Left lobe of liver (tissue), 2 donors: Measurements from ENCODE around the gene KHSRP. TPM values are rescaled to one million over a fixed set of nuclear protein-coding genes. Genes with fewer than 3 reads are reported as not detected.

ENCODE experiments used
- ATAC-seq: fragments of 200-7000 bp; cut with Tn5 transposase; one replicate; pipeline ENCODE4 v1.9.1; 2020; ENCODE audit warnings: mild to moderate bottlenecking, moderate library complexity
- DNase-seq: peaks from one replicate; pipeline ENCODE4 v3.0.0-alpha.2; 2020; ENCODE audit warnings: low spot score
- total RNA-seq: library from RNA; stranded (reverse); gene quantifications from one replicate; pipeline ENCODE4 v1.2.1, GENCODE V29; 2021
- donor health status: DM: no; HTN: no; CAD: no; lungs with moderate emphysema.
- donor health status: DM: no; HTN: yes; CAD: no.

The KHSRP gene, protein sequence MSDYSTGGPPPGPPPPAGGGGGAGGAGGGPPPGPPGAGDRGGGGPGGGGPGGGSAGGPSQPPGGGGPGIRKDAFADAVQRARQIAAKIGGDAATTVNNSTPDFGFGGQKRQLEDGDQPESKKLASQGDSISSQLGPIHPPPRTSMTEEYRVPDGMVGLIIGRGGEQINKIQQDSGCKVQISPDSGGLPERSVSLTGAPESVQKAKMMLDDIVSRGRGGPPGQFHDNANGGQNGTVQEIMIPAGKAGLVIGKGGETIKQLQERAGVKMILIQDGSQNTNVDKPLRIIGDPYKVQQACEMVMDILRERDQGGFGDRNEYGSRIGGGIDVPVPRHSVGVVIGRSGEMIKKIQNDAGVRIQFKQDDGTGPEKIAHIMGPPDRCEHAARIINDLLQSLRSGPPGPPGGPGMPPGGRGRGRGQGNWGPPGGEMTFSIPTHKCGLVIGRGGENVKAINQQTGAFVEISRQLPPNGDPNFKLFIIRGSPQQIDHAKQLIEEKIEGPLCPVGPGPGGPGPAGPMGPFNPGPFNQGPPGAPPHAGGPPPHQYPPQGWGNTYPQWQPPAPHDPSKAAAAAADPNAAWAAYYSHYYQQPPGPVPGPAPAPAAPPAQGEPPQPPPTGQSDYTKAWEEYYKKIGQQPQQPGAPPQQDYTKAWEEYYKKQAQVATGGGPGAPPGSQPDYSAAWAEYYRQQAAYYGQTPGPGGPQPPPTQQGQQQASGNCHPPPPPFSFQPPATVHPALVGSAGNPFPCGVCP
- 75.1 TPM for total RNA-seq

DNA sequence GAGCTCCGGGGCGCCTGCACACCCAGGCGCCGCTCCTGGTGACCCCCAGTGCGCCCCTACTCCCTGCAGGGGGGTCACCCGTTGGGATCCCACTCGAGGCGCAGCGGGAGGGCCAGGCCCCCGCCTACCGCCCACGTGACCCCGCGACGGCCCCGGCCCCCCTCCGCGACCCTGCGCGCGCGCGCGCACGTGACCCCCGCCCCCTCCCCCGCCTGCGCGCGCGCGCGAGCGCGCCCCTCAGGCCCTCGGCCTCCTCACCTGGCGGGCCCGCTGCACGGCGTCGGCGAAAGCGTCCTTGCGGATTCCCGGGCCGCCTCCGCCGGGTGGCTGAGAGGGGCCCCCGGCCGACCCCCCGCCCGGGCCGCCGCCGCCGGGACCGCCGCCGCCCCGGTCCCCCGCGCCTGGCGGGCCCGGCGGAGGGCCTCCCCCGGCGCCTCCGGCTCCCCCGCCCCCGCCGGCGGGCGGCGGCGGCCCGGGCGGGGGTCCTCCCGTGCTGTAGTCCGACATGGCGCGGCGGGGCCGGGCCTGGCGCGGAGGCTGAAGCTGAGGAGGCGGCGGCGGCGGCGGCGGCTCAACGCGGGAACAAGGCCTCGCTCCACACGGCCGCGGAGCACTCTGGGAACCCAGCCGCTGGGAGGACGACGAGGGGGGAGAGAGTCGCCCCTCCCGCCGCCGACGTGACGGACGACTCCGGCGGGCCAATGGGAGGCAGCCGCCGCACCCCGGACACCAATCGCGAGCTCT is at the start of gene KHSRP:
KHSRP (minus strand) TSS at position 617 of the 744 bp plus-strand sequence; CDS start at position 507, 110 bp downstream.
- DNase-seq = peak; percentile 50
- no peak for ATAC-seq

DNA sequence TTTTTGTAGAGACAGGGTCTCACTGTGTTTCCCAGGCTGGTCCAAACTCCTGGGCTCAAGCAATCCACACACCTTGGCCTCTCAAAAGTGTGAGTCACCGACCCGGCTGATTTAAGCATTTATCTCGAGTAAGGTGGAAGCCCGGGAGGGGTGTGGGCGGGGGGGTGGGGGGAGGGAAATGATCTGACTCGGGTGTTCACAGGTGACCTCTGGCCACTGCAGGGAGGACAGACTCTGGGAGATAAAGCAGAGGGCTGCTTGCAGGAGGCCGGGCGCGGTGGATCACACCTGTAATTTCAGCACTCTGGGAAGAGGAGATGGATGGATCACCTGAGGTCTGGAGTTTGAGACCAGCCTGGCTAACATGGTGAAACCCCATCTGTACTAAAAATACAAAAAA is 49.0 kb upstream of the KHSRP start:
- no peak for DNase-seq

DNA sequence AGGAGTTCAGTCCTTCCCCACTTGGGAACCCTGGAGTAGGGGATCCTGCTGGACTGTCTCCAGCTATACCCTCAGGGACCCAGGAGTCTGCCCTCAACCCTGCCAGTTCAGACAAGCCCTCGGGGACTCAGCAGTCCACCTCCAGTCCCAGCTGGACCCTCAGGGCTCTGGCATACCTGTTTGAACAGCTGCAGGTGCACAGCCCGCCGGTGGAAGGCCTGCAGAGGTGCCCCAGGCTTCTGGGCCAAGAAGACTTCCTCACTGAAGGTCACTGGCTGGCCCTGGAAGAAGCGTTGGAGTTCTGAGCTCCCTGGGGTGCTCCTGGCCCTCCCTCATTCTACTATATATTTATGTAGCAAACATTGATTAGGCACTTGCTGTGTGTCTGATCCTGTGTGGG is 48.1 kb upstream of the KHSRP start:
- ATAC-seq (no peak), DNase-seq (no peak)

More for the DNA sequence above, 49.0 kb upstream of the KHSRP start:
- no peak for ATAC-seq

DNA sequence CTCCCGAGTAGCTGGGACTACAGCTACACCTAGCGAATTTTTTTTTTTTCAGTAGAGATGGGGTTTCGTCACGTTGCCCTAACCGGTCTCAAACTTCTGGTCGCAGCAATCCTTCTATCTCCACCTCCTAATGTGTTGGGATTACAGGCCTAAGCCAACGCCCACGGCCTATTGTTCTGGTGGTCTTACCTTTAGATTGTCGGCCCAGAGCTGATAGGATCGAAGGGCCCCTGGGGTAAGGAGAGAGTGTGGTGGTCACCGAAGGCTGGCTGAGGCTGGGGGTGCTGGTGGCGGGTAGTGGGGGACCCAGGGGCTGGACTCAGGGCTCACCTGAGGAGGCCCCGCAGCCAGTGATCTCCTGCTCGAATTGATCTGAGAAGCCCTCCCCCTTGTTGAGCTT is 46.5 kb upstream of the KHSRP start:
- DNase-seq = no peak
- no peak for ATAC-seq

DNA sequence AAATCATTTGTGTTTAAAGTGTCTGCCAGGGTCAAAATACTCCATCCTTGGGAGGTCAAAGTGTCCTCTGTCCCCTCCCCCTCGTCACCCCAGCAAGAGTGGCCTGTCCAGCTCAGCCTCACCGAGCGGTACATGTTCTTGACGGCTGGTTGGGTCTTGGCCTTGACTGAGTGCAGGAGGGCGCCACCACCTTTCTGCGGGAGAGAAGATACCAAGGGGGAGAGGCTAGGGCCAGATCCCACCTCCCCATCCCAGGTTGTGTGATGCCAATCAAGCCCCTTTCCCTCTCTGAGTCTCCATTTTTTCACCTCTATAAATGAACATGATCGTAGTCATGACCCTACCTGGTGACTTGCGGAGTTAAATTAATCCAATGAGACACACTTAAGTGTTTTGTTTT is 45.6 kb upstream of the KHSRP start:
- ATAC-seq = no peak
- no peak for DNase-seq

DNA sequence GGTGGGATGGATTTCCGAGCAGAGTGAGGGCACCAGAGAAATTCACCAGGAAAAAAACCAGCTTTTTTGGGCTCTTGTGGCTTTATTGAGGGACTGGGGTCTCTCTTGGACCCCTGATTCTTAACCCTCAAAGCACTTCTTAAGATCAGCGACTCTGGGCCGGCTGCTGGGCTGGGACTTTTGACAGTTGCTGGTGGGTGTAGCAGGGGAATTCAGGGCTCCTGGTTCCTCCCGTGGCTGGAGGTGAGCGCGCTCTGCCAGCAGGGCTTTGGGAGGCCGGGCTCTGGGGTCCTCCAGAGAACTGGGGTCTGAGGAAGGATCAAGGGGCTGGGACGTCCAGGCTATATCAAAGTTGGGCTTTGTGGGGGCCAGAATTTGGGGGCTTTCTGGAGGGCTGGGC is 42.8 kb upstream of the KHSRP start:
- DNase-seq = no peak

DNA sequence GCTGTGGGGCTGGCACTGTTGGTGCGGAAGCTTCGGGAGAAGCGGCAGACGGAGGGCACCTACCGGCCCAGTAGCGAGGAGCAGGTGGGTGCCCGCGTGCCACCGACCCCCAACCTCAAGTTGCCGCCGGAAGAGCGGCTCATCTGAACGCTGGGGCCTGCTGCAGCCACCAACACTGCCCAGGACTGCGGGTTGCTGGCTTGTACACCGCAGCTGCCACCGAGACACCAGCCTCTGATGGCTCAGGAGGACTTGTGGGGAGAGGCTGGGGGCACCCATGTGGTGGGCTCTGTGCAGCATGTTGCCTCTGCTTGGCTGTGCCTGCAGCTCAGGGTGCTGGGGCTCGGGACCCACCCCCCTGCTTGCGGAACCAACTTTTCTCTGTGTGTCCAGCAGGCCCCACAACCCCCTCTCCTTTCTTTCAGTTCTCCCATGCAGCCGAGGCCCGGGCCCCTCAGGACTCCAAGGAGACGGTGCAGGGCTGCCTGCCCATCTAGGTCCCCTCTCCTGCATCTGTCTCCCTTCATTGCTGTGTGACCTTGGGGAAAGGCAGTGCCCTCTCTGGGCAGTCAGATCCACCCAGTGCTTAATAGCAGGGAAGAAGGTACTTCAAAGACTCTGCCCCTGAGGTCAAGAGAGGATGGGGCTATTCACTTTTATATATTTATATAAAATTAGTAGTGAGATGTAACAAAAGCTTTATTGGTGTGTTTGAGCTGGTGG is 42.1 kb upstream of the KHSRP start:
- DNase-seq = no peak
- ATAC-seq = no peak

More for the DNA sequence above, 42.8 kb upstream of the KHSRP start:
- ATAC-seq = no peak

DNA sequence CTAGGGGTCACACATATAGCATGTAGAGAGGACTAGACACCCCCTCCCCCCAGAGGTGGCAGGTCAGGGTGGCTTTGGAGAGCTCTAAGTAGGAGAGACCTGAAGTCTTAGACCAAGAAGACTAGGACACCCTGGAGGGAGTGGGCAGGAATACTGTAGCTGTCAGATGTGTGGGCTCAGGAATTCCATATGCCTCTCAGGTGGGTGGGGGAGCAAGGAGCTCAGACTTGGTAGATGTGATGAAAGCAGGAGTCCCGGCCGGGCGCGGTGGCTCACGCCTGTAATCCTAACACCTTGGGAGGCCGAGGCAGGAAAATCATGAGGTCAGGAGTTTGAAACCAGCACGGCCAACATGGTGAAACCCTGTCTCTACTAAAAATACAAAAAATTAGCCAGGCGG is 41.1 kb upstream of the KHSRP start:
- DNase-seq (no peak), ATAC-seq (no peak)

DNA sequence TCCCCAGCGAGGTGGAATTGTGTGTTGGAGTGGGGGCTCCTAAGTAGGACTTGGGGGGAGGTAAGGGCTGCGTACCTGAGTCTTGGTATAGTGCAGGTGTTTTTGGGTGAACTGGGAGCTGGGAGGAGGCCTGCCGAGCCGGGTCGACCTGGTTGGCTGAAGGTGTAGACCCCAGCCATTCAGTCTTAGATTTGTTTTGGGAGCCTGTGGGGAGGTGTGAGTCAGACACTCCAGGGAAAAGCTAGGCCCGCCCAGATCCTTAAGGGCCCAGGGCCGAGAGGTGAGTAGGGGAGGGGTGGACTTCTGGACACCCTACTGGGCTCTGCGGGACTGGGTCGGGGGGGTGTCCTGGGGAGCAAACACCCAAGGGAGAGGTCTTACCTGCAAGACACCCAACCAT is 40.4 kb upstream of the KHSRP start:
- no peak for DNase-seq
- no peak for ATAC-seq

DNA sequence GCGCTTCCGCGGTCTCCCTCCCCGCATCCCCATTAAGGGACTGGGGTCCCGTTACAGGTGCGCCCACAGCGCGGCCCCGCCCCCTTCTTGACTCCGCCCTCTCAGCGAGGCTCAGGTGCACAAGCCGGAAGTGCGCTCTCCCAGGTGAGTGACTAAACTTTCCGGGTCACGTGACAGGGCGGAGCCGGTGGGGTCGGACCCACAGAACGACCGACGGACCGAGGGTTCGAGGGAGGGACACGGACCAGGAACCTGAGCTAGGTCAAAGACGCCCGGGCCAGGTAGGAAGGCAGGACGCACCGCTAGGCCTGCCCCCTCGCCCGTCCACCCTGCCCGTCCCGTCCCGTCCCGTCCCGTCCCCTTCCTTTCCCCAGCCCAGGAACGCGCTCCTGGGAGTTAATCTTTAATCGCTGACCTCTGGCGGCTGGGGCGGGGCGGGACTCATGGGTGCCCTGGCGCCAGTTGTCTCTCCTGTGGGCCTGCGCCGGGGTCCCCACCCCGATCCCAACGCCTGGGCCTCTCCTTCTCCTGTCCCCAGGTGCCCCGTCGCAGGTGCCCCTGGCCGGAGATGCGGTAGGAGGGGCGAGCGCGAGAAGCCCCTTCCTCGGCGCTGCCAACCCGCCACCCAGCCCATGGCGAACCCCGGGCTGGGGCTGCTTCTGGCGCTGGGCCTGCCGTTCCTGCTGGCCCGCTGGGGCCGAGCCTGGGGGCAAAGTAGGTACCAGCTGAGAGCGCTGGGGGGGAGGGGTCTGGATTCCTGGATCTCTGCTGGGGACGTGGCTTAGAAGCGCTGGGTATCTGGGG is 39.7 kb upstream of the KHSRP start, which contains the start of gene CRB3:
CRB3 (plus strand) TSS at position 202 of the 804 bp plus-strand sequence; CDS start at position 633, 431 bp downstream.
- ATAC-seq = peak; percentile 64

DNA sequence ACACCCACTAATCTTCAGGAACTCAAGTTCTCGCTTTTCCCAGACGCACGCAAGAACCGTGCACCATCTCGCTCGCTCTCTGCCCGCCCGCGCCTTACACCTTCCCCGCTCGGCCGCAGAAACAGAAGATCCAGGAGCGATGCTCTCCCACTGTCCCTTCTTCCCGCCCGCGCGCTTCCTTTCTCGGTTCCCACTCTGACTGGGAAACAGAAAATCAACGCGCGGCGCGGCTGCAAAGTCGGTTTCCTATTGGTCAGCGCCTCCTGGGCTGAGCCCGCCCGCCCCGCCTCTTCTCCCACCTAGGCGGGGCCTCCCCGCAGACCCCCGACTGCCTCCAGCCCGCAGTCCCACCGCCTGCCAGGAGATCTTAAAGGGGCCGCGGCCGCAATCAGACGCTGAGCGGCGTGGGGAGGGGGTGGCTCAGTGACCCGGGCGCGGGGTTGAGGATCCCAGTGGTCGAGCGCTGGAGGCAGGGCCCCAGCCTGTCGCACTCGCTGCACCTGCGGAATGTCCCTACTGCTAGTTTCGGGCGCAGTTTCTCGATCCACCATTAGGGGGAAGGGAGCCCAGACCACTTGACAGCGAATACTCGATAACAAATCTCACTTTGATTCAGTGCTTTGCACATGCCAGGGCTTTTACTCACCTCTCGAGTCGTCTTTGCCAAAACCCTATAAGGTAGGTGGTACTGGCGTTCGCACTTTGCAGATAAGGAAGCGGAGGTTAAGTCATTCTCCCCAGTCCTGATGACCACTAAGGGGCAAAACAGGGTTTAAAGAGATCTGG is 35.7 kb upstream of the KHSRP start:
- peak; percentile 97 for DNase-seq
- peak; percentile 81 for ATAC-seq

More for the DNA sequence above, 39.7 kb upstream of the KHSRP start, which contains the start of gene CRB3:
- DNase-seq = peak; percentile 92

DNA sequence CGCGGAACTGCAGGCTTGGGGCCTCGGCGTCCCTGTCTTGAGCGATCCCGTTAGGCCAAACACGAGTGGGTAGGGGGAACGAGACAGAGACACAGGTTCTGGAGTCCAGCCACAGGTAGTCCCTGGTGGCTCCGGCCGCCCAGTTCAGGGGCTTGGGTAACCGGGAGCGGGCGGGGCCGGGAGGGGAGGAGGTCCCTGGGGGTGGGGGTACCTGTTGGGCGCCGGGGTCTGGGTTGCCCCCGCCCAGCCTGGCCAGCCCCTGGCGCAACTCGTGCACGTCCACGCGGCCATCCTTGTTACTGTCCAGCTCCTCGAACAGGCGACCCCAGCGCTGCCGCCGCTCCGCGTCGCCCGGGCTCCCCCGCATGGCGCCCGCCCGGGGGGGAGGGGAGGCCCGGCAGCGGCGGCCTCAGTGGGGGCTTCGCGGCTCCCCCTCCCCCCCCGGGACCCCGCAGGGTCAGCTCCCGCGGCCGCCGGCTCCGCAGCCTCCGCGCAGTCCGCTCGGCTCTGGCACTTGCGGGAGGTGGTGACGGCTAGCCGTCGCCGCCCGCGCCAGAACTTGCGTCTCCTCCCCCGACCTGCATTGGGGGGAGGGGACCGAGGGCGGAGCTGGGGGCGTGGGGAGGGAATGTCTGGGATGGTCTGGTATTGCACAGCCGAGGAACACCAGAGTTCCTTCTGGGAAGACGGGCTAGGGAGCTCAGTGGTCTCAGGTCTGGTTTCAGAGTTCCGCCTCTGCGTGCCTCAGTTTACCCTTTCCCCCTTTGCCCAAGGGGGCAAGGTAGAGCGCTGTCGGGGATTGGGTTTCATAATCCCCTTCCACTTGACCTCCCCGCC is 34.9 kb upstream of the KHSRP start, which contains the start of gene SLC25A23:
SLC25A23 (minus strand) TSS at position 531 of the 837 bp plus-strand sequence; CDS start at position 367, 164 bp downstream.
- DNase-seq = peak; percentile 80

DNA sequence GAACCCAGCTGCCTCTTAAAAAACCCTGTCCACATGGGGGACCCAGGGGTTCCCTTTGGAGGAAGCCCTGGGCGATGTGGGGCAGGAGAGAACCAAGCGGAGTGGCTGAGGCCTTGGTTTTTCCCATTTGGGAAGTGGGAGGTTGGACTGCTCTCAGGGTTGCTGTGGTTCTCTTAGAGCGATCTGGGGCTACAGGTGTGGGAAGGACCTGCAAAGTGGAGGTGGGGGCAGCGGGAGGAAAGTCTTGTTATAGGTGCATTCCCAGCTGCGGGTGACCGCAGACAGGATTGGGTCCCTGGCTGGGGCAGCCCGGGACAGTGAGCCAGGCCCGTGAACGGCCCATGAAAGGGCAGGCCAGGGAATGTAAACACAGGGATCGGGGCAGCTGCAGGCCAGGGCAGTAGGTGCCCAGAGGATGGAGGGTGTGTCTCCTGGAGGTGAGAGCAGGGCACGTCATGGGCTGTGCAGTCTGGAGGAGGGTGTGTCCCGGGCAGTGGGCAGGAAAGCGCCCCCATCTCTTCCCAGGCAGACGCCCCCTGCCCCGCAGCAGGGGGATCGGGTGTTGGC is 34.2 kb upstream of the KHSRP start:
- peak; percentile 74 for DNase-seq
- ATAC-seq = peak; percentile 61

More for the DNA sequence above, 34.9 kb upstream of the KHSRP start, which contains the start of gene SLC25A23:
- peak; percentile 70 for ATAC-seq

DNA sequence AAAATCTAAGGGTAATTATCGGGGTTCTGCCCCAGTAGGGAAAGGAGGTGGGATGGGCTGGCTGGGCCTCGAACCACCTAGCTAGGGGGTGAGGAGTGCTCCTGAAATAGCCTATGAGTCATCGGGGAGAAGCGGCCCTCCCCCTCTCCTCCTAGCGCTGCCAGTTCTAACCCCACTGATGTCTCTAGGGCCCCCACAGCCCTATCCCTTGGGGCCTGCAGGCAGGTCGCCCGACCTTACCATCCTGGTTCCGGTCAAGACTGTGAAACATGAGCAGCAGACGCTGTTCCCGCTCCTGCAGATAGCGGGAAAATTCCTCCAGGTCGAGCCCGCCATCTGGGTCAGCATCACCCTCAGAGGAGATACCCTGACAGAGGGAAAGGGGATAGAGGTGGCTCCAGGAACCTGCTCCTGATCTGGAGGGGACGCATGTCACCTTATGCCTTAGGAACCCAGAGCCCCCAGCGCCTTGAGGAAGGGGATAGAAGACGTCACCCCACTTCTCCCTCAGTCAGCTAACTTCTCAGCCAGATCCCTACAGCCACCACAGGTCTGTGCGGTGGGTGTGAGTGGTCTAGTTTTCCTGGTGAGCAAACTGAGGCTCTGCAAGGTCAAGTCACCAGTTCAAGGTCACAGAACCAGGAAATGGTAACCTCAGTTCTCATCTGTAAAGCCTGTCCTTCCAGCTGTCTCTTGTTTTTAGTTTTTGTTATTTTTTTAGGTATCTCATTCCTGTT is 33.5 kb upstream of the KHSRP start:
- DNase-seq = no peak
- no peak for ATAC-seq

DNA sequence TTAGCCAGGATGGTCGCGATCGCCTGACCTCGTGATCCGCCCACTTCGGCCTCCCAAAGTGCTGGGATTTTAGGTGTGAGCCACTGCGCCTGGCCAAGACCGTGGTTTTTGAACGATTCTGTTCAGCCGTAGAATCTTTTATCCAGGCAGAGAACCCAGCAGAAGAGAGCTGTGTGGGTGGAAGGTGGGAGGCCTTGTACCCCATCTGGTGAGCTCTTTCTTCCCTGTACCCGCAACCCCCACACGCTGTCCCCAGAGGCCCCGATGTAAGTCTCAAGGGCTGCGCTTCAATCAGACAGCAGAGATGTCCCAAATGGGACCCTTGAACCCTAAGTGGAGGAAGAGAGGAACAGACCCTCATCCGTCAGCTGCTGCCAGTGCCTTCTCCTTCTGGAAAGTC is 31.3 kb upstream of the KHSRP start:
- ATAC-seq (no peak), DNase-seq (no peak)

DNA sequence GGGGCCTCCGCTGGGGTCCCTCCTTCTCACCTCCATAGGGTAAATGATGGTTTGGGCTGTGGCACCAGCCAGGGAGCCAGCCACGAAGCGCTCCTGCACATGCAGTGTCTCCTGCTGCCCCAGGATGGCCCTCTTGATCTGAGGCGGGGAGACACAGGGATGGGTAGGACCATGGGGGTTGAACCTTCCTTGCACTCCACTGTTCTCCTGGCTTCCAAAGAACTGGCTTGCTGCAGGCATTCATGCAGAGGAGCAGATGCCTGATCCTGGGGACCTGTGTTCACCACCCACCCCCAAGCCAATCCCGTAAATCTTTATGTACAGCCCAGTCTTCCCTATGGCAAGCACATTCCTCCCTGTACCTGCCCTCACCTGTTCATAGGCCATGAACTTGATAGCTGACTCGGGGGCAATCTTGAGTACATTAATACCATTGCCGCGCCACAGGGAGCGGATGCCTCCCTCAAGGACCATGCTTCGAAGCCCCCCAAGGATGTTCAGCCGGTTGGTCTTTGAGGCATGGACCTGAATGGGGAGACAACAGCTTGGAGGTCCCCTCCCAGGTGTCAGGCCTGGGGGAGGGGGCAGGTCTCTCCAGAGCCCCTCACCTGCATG is 29.4 kb upstream of the KHSRP start:
- no peak for ATAC-seq
- no peak for DNase-seq
